GM19035 (cell line): ENCODE results near the gene PINLYP.
"Not testable (repeated sequence)": the region's sequence is repeated elsewhere in the genome, so short reads cannot be mapped to it uniquely, and the experiment has no call there.

Source experiments
- ATAC-seq: cut with Tn5 transposase; IDR thresholded peaks from one replicate; pipeline ENCODE4 v1.9.1; 2021; ENCODE audit not compliant: unreplicated experiment

The PINLYP gene

GRCh38 chr19:43599635-43600295 is 24.2 kb downstream of the PINLYP start:
- ATAC-seq = no peak

DNA sequence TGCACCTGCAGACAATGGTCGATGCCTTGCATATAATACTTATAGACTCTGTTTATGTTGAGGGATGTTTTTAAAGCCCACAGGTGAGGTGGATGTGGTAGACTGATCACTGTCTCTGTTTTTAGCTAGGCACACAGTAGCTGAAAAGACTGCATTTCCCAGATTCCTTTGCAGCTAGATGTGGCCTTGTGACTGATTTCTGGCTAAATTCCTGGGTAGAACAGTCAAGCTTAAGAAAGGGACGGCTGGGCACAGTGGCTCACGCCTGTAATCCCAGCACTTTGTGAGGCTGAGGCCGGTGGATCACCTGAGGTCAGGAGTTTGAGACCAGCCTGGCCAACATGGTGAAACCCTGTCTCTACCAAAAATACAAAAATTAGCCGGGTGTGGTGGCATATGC is 24.7 kb downstream of the PINLYP start:
- not testable (repeated sequence) for ATAC-seq

DNA sequence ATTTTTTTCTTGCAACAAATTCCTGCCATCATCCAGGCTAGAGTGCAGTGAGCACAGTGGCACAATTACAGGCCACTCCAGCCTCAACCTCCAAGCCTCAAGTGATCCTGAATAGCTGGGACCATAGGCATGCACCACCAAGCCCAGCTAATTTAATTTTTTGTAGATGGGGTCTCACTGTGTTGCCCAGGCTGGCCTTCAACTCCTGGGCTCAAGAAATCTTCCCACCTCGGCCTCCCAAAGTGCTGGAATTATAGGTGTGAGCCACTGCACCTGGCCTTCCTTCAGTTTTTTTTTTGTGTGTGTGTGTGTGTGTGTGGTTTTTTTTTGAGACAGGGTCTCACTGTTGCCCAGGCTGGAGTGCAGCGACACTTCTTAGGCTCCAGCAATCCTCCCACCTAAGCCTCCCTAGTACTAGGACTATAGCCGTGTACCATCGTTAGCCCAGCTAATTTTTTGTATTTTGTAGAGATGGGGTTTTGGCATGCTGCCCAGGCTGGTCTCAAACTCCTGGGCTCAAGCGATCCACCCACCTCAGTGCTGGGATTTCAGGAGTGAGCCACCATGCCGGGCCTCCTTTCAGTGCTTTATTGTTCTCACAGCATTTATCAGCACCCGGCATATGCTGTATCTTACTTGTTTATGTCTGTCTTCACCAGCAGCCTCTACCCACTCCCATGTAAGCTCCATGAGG is 30.4 kb downstream of the PINLYP start:
- no peak for ATAC-seq

DNA sequence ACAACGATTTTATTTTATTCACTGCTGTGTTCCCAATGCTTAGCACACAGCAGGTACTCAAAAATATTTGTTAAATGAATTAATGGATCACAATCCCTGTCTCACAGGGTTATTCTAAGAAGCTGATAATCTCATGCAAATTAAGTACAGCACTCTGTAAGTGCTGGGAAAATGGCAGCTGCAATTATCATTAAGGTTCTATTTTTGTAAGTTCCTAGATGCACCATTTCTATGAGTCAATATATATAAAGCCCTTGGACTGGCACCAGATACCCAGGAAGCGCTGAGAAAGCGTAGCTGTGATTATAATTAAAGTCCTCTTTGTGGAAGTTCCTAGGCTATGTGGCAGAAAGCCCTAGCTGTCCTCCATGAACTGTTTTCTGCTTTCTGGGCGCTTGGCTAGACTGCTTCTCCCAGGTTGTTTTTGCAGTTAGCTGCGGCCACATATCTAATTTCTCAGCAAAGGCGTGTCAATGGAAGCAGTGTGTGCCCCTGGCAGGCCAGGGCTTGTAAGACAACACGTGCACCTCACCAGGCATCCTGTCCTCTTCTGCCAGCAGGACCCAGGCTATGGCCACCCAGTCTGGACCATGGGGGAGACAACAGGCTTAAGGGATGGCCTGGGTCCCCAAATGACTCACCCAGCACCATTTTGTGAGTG is 31.1 kb downstream of the PINLYP start:
- ATAC-seq = no peak

- no peak for ATAC-seq
These were observed 31.9 kb downstream of the PINLYP start for GRCh38 chr19:43607238-43608205.

GRCh38 chr19:43609872-43610271 is 34.3 kb downstream of the PINLYP start:
- ATAC-seq = no peak

- ATAC-seq = no peak
These were observed 34.9 kb downstream of the PINLYP start for GRCh38 chr19:43610493-43610892.

DNA sequence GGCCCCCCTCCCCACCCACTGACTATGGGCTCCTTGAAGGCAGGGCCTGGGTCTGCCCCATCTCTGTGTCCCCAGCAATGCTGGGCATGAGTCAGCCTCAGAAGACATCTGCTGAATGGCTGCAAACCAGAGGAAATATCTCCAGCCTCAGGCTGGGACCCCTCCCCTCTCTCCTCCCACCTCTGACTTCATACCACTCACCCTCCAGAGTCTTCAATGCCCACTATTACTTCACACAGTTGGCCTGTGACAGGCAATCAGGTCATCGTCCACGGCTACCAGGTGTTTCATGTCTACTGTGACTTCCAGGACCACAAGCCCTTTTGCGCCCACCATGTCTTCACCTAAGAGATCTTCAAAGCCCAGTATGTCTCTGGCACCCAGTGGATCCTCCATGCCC is 36.2 kb downstream of the PINLYP start, which contains the start of gene SRRM5:
TSS of gene SRRM5 (plus strand) at position 301 of the 400 bp plus-strand sequence. CDS start at position 335, 34 bp downstream.
- no peak for ATAC-seq

GRCh38 chr19:43612374-43612773 is 36.8 kb downstream of the PINLYP start:
- no peak for ATAC-seq

DNA sequence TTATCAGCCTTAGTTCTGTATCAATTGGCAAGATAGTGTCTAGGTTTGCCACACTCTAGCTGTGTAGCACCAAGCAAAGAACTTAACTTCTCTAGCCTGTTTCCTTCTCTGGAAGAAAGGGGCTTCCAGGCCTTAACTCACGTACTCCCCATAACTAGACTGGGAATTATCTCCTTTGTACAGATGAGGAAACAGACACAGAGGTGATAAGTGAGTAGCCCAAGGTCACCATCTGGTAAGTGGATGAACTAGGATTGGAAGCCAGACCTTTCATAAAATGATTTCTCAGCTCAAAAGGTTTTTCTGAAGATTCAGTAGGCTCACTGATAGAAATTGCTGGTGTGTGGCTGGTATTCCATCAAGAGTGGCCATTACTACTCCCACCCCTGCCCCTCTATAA is 40.7 kb downstream of the PINLYP start:
- no peak for ATAC-seq

- ATAC-seq = no peak
These were observed 41.4 kb downstream of the PINLYP start for GRCh38 chr19:43616954-43617353.

DNA sequence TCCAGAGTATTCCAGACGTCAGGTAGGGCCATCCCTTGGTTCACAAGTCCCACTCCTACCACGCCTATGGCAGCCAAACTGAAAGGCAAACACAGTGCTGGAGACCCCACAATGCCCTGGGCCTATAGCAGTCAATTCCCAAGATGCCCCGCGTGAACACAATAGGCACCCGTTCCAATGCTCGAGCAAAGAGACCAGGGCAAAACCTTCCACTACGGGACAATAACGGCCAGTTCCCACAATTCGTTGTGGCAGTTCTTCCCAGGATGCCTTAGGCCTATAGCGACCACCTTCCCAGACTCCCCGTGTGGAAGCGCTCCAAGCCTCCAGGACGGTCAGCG is 43.3 kb downstream of the PINLYP start:
- ATAC-seq = peak; percentile 14

- ATAC-seq = peak; percentile 74
These were observed 43.9 kb downstream of the PINLYP start, which contains the start of gene ZNF428 for GRCh38 chr19:43619262-43620060. TSS of gene ZNF428 (minus strand) at chr19:43619629. CDS start at chr19:43614304, 5,325 bp downstream.

- ATAC-seq = no peak
These were observed 44.7 kb downstream of the PINLYP start for GRCh38 chr19:43620061-43621001.

- ATAC-seq = no peak
These were observed 46.5 kb downstream of the PINLYP start for GRCh38 chr19:43622070-43622469.

- no peak for ATAC-seq
These were observed 47.4 kb downstream of the PINLYP start for GRCh38 chr19:43622956-43623355.

DNA sequence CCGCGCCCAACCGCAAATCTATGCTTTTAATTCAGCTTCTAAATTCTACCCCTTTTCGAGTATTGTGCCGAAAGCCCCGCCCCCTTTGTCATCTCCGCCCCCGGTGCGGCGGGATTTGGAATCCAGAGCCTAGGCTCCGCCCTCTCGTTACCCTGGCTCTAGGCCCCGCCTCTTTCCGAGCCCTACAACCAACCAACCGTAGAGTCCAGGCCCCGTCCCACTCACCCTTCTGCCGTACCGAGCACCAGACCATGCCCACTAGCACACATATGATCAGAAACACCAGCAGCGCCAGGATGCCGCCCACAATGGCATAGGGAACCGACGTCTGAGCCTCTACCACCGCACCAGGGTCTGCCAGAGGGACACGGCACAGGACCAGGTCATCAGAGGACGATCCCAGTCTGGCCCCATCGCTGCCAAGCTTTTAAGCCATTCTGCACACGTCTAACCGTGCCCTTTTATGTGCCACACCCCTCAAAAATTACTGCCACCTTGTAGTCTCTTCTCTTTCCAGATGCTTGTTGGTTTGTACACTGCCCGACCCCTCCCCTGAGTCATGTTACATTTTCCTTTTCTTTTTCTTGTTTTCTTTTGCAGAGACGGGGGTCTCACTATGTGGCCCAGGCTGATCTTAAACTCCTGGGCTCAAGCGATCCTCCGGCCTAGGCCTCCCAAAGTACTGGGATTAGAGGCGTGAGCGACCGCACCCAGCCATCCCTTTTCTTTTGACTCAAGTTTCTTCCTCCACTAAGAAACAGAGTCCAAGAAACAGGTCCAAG is 48.5 kb downstream of the PINLYP start:
- no peak for ATAC-seq

DNA sequence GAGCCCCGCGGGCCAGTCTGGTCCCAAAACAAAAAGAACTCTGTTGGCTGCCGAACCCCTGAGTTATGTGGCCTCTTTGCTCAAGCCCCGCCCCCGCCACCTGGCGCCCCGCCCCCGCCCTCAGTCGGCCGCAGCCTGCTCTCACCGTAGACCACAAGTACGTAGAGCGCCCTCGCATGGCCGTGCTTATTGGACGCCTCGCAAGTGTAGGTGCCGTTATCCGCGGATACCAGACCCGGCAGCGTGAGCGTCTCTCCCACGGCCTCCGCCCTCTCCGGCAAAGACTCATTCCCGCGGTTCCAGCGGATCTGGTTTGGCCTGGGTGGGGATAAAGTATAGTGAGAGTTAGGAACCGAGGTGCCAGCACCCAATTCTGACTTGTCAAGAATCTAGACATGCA is 49.3 kb downstream of the PINLYP start:
- ATAC-seq = no peak
